LNCaP clone FGC (cell line): Measurements from ENCODE around the gene DIS3L2.

Source experiments
- DNase-seq: peaks from one replicate; pipeline ENCODE4 v3.0.0-alpha.2; 2011; ENCODE audit warnings: low read depth
- H3K4me3 ChIP-seq: 2 replicates; pipeline ENCODE4 v1.5.1; 2011; ENCODE audit warnings: mild to moderate bottlenecking, low read depth, low read length, control low read depth
- CTCF ChIP-seq: IDR thresholded peaks from 2 replicates; pipeline ENCODE4 v1.5.1; 2012; ENCODE audit warnings: mild to moderate bottlenecking; ENCODE audit not compliant: control insufficient read depth, insufficient read depth; ENCODE audit errors: extremely low read depth

The DIS3L2 gene

GRCh38 chr2:231920366-231920765, 41.1 kb upstream of the DIS3L2 start:
- TF ChIP-seq CTCF, result no peak
- no peak overlapping the region for H3K4me3 ChIP-seq
- DNase-seq, result no peak

DNA sequence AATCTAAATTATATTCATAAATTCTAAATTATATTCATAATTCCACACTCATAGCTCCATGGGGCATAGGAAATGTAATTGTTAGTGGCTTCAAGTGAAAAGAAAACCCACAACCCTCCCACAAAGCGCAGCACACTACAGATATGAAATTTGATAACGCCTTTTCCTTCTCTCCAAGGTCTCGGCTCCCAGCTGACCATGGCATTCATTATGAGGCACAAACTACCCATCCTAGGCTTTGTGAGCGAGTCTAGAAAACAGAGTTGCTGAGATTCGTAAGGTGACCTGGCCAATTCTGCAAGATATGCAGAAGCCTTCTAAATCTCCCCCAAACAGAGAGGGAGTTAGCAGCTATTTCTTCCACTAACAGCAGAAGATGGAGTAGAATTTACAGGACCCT, 40.7 kb upstream of the DIS3L2 start:
- no peak for DNase-seq
- no peak for TF ChIP-seq CTCF
- H3K4me3 ChIP-seq, result no peak overlapping the region

DNA sequence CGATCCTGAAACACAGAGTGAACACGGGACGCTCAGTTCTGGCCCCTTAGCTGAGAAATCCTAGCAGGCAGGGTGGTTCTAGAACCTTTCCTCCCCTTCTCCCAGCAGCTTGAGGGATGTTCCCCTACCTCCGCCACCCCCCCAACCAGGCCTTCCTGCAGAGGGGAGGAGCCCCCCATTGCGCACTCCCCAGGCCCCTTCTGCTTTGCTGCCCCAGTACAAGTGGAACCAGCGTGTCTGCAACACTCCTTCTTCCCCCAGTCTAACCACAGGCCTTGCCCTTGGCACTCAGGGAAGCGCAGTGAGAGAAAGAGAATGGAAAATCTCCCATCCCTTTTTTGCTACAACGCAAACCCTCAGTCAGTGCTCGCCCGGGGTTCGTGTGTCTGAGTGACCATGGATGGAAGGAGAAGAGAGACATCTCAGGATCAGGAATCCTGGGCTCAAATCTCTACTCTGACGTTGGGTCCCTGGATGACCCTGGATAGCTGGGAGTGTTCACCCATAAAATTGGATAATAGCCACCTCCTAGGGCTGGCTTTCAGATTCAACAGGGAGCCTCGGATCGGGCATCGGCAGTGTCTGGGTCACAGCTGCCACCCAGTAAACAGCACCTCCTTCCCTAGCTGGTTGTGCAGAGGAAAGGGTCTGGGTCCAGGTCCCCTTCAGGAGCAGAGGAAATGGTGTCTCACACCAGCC, 39.1 kb upstream of the DIS3L2 start:
- no peak for TF ChIP-seq CTCF
- no peak overlapping the region for H3K4me3 ChIP-seq
- no peak for DNase-seq

DNA sequence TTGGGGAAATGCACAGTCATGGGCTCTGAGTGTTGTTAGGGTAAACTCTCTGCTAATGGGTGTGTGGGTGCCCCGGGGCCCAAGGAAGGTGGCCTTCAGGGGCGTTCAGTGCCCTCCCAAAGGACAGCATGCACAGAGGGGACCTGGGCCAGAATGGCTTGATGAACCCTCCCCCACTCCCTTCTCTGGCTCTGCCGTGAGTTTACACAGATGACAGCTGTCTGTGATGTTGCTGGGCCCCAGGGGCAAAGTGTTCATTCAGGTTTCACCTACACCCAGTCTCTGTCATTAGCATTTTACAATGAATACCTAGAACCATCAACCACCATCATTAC, 38.5 kb upstream of the DIS3L2 start:
- TF ChIP-seq CTCF, result no peak
- no peak overlapping the region for H3K4me3 ChIP-seq
- DNase-seq, result no peak

GRCh38 chr2:231923951-231924888, 37.3 kb upstream of the DIS3L2 start:
- no peak for TF ChIP-seq CTCF
- DNase-seq, result no peak
- H3K4me3 ChIP-seq, result no peak overlapping the region

DNA sequence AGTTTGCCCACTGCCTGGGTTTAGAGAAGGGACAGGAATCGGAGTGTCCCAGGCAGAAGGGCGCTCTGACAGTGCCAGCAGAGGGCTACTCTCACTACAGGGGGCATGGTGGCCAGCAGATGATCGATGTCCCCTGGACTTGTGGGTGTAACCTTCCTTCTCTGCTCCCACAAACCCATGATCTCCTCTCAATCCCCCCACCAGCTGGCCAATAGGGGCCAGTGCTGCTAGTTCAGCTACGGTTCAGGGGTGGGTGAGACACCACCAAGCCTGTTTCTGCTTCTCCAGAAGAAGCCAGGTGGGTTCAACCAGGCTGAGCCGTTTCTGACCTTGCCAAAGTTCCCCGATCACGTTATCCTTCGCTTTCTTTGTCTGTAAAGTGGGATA, 36.6 kb upstream of the DIS3L2 start:
- no peak for TF ChIP-seq CTCF
- no peak for DNase-seq
- no peak overlapping the region; the same call in 1 of the 2 replicates for H3K4me3 ChIP-seq
